Activated T-cell treated with anti-CD3 and anti-CD28 coated beads for 24 hours (primary cell): ENCODE measurements around the gene TCFL5.

Experiments used
- DNase-seq: peaks from one replicate; pipeline ENCODE4 v3.0.0-alpha.2; 2020; ENCODE audit warnings: low read depth

TCFL5 gene

DNA sequence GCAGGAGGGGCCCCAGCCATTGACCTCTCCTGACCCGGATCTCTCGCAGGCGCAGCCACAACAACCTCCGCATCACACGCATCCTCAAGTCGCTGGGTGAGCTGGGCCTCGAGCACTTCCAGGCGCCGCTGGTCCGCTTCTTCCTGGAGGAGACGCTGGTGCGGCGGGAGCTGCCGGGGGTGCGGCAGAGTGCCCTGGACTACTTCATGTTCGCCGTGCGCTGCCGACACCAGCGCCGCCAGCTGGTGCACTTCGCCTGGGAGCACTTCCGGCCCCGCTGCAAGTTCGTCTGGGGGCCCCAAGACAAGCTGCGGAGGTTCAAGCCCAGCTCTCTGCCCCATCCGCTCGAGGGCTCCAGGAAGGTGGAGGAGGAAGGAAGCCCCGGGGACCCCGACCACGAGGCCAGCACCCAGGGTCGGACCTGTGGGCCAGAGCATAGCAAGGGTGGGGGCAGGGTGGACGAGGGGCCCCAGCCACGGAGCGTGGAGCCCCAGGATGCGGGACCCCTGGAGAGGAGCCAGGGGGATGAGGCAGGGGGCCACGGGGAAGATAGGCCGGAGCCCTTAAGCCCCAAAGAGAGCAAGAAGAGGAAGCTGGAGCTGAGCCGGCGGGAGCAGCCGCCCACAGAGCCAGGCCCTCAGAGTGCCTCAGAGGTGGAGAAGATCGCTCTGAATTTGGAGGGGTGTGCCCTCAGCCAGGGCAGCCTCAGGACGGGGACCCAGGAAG is 49.3 kb downstream of the TCFL5 start:
- DNase-seq, result no peak

GRCh38 chr20:62811720-62812119 is 49.9 kb downstream of the TCFL5 start:
- no peak for DNase-seq

DNA sequence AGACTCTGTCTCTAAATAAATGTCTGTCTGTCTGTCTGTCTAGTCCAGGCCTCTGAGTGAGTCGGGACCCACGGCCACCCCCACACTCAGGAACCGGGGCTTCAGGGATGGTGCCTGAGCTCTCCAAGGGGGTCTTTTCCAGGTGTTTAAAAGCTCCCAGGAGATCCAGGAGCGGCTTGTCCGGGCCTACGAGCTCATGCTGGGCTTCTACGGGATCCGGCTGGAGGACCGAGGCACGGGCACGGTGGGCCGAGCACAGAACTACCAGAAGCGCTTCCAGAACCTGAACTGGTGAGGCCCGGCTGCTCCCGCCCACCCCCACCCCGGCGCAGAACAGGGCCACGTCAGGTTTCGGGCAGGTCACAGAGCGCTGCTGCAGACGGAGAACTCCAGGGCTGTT is 50.3 kb downstream of the TCFL5 start:
- no peak for DNase-seq

DNA sequence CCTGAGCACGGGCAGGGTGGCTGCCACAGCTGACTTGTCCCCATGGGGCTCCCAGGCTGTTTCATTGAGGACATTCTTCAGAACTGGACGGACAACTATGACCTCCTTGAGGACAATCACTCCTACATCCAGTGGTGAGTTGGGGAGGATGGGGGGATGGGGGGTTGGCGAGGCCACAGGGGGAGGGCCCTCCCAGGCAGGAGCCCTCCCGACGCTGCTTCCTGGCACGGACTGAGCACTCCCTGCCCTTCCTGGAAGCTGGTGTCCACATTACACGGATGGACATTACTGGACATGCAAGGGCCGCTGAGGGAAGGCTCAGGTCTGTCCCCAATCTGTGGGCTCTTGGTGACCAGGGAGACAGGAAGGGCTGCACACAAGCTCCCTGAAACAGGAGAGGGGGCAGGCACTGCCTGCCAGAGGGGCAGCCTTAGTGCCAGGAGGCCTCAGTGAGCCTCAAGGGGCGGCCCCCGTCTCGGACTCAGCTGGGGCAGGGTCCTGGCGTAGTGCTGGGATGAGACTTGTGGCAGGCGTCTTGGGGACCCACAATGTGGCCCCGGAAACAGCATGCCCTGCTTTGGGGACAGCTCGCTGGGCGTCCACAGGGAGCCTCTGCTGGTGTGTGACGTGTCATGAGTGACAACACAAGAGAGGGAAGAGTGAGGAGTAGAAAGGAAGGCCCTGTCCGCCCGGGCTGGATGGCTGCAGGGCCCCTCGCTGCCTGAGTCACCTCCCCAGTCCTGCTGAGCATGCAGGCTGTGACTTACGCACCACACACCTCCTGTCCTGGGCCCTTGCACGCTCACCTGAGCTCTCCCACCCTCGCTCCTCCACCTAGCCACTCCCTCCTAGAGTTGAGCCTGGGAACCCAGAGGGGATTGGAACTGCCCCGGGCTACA is 51.8 kb downstream of the TCFL5 start:
- no peak for DNase-seq

- peak; percentile 62 for DNase-seq
Measured at GRCh38 chr20:62808211-62808865, 53.3 kb downstream of the TCFL5 start.

DNA sequence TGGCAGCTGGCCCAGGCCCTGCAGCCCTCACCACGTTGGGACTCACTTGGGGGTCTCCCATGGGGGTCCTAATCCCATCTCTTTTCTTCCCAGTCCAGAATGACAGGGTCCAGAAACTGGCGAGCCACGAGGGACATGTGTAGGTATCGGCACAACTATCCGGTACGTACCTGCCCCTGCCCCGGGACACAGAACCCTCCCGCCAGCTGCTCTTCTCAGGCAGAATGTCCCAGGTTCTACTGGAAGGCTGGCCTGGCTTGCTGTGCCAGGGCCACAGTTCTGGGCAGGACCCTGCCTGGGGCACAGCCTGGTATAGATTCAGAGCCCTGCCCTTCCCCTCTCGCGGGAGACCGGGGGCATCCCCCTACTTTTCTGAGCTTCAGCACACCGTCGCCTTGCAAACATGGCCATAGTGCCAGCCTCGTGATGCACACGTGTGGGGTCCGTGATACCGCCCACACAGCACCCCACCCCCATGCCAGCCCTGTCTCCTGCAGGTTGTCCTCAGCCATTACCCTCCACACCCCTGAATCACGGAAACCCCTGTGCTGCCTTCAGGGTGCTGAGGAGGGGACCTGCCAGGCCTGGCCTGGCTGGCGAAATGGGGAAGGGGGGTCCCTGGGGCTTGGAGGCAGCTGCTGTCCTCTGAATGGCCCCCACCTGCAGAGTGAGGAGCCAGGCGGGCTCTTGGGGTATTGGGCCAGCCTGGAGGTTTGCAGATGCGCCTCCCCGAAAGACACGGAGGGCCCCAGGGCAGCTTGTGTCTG is 54.0 kb downstream of the TCFL5 start:
- no peak for DNase-seq

GRCh38 chr20:62806383-62807050 is 55.1 kb downstream of the TCFL5 start:
- no peak for DNase-seq

DNA sequence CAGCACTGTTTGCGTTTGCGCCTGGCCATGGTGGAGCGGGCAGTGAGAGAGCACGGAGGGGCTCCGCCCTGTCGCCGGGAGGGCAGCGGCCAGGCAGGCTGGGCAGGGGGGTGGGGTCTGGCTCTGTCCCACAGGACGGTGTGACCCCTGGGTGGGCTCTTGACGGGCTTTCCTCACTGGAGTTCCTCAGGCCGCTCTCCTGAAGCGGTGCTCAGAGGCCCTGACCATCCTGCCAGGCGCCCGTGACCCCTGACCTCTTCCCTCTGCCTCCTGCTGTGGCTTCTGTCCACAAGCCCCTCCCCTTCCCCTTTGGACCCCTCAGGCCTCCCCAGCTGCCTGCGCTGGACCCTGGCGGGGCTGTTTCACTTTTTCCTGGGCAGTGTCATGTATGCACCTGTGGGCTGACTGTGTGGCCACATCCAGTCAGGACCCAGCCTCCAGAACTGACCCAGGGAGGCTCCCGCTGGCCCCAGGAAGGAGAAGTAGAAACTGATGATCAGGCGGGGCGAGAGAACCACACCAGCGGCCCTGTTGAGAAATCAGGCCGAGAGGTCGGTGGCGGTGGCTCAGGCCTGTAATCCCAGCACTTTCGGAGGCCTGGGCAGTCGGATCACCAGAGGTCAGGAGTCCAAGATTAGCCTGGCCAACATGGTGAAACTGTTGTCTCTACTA is 55.8 kb downstream of the TCFL5 start:
- no peak for DNase-seq

DNA sequence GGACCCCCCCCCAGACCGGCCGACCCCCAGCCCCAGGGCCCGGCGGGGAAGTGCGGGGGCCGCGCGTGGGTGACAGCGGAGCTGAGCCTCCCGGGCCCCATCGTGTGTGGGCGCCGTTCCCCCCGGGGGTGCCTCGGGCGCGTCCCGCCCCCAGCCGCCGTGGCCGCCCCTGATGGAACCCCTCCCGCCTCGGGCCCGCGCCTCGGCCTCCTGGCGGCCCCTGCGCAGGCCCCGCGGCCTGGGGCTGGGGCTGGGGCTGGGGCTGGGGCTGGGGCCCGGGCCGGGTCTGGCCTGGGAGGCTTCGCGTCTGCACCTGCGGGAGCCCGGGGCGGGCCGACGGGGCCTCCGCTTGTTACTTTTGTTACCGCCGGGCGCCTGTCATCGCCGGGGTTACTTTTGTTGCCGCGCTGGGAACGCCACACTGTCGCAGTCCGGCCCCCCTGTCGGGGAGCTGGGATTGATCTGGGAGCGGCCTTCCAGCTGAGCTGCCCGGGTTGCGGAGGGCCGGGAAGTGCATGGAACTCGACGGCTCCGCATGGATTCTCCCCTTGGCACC is 56.4 kb downstream of the TCFL5 start:
- DNase-seq, result no peak

DNA sequence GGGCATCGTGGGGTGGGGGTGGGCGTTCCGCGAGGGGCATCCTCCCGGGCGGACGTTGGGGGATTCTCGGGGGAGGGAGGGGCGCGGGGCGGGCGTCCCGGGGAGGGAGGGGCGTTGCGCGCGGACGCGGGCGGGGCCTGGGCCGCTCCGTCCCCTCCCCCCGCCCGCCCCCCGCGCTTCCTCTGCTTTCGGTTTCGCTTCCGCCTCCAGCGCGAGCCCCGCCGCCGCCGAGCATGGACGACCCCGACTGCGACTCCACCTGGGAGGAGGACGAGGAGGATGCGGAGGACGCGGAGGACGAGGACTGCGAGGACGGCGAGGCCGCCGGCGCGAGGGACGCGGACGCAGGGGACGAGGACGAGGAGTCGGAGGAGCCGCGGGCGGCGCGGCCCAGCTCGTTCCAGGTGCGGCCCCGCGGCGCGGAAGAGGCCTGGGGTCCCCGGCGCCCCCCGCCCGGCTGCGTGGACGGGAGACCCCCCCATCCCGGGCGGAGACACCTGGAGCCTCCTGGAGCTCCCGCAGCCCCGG is 56.9 kb downstream of the TCFL5 start, which contains the start of gene OGFR:
Gene OGFR, plus strand, starts transcription at position 209 of the 528 bp plus-strand sequence. Its CDS starts 25 bp downstream, at position 234.
- peak; percentile 56 for DNase-seq

DNA sequence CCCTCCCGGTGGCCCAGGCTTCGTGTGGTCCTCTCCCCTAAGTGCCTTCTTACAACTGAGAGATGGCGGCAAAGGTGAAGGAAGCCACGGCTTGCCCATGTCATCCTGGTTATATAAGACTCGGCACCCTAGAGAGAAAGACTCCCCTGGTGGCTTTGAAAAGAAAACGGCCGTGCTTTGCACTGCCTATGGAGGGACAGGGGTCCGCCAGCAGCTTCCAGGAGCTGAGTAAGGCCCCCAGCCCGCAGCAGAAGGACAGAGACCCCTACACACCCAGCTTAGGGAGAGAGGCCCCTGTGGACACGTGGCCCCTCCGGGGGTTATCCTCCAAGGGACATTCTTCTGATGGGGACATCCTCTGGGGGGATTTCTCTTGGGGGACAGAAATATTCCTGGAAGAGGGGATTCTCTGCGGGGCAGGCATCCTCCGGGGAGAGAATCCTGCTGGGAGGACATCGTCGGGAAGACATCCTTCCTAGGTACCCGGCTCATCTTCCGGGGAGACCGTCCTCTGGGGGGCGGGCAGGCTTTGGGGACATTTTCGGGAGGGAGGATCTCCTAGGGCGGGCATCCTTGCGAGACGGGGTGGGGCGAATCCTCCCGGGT is 57.5 kb downstream of the TCFL5 start:
- DNase-seq, result no peak

GRCh38 chr20:62802026-62802712 is 59.5 kb downstream of the TCFL5 start:
- no peak for DNase-seq

DNA sequence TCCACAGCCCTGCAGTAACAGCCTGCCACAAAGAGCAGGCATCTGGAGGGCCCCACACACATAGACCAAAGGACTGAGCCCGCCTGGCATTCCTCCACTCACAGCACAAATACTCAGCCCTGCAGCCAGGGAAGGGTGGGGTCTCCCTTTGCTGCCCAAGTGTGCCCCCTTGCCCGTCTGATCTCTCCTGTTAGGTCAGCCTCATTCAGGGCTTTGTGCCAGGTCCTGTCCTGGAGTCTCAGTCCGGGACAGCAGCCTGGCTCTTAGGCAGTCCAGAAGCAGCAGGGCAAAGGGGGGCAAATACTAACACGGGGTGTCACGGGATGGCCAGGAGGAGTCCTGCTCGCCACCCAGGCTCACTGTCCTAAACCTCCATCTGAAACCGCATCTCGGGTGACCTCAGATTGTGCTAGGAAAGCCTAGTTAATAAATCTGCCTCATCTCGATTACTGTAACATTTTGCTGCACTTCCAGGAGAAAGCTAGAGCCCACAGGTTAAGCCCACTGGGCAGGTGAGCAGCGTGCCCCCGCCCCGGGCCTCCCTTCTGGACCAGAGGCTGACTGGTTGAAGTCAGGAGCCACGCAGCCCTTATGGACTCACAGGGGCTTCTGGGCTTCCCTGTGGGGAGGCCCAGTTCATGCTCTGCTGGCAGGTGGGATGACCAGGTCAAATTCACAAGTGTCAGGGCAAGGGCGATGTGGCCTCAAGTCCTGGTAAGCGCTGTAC is 60.2 kb downstream of the TCFL5 start:
- no peak for DNase-seq

- DNase-seq, result no peak
Measured at GRCh38 chr20:62800314-62801259, 61.0 kb downstream of the TCFL5 start.

GRCh38 chr20:62799873-62800272 is 61.7 kb downstream of the TCFL5 start:
- DNase-seq, result no peak

DNA sequence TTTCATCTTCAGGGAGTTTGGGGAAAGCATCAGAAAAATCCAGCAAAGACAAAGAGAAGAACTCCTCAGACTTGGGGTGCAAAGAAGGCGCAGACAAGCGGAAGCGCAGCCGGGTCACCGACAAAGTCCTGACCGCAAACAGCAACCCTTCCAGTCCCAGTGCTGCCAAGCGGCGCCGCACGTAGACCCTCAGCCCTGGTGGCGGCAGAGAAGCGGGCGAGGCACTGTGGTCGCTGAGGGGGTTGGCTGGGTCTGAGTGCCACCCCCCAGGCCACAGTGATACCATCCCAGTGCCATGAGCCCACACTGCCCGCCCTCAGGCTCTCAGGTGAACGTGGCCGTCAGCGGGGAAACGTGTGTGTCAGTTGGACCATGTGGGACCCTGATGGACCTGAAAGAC is 62.2 kb downstream of the TCFL5 start:
- DNase-seq, result no peak

GRCh38 chr20:62799036-62799435 is 62.6 kb downstream of the TCFL5 start:
- no peak for DNase-seq
